HG03066 (cell line): ENCODE data around the gene PIH1D2.
"Not testable (repeated sequence)": the region's sequence is repeated elsewhere in the genome, so short reads cannot be mapped to it uniquely, and the experiment has no call there.

ENCODE experiments used
- ATAC-seq: cut with Tn5 transposase; IDR thresholded peaks from one replicate; pipeline ENCODE4 v1.9.1; 2021; ENCODE audit warnings: low read depth; ENCODE audit not compliant: unreplicated experiment

PIH1D2 gene

DNA sequence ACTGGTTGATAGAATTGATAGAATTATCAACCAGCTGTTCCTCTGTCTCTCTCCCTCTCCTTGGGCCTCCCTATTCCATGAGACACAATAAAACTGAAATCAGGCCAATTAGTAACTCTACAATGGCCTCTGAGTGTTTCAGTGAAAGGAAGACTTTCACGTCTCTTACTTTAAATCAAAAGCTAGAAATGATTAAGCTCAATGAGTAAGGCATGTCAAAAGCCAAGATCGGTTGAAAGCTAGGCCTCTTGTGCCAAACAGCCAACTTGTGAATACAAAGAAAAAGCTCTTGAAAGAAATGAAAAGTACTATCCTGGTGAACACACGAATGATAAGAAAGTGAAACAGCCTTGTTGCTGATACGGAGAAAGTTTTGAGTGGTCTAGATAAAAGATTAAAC lies 16.6 kb downstream of the PIH1D2 start:
- no peak for ATAC-seq

DNA sequence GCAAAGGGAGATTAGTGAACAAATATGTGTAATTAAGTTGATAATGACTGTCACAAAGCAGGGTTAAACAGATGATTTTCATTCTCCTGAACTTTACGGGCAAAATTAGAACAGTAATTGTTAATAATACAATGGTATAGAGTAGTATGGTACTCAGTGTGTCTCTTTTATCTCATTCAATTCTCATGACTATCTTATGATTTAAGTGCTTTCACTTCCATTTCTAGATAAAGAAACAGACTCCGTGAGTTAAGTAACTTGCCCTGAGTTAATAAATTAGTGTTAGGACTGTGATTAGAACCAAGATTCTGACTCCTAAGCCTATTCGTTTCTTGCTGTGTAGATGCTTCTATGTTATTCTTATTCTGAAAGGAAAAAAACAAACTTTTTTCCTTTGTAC lies 22.0 kb downstream of the PIH1D2 start:
- no peak for ATAC-seq

DNA sequence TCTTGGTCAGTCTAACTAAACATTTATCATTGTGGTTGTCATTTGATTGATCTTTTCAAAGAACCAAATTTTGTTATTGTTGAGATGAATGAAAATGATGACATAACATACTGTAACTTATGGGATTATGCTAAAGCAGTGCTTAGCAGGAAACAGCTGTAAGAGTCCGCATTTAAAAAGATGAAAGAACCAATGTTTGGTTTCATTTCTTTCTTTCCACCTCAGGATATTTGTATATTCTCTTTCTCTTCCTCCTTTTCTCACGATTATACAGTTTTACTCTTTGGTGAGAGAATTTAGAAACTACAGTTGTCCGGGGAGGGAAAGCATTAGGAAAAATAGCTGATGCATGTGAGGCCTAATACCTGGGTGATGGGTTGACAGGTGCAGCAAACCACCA lies 23.1 kb downstream of the PIH1D2 start:
- ATAC-seq, result peak; percentile 85

DNA sequence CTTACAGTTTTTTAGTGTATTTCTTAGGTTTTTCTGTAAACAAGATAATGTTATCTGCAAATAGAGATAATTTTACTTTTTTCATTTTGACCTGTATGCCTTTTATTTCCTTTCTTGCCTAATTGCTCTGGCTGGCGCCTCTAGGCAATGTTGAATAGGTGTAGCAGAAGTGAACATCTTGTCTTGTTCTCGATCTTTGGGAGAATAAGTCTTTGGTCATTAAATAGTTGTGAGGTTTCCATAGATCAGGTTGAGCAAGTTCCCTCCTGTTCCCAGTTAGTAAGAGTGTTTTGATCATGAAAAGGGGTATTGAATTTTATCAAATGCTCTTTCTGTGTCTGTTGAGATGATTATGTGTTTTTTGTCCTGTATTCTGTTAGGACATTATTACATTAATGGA lies 24.0 kb downstream of the PIH1D2 start:
- ATAC-seq, result no peak

DNA sequence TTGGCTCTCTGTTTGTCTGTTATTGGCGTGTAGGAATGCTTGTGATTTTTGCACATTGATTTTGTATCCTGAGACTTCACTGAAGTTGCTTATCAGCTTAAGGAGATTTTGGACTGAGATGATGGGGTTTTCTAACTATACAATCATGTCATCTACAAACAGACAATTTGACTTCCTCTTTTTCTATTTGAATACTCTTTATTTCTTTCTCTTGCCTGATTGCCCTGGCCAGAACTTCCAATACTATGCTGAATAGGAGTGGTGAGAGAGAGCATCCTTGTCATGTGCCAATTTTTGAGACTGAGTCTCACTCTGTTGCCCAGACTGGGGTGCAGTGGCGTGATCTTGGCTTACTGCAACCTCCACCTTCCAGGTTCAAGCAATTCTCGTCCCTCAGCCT lies 25.6 kb downstream of the PIH1D2 start:
- ATAC-seq, result not testable (repeated sequence)

DNA sequence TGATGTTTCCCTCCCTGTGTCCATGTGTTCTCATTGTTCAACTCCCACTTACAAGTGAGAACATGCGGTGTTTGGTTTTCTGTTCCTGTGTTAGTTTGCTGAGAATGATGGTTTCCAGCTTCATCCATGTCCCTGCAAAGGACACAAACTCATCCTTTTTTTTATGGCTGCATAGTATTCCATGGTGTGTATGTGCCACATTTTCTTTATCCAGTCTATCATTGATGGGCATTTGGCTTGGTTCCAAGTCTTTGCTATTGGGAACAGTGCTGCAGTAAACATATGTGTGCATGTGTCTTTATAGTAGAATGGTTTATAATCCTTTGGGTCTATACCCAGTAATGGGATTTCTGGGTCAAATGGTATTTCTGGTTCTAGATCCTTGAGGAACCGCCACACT lies 27.2 kb downstream of the PIH1D2 start:
- not testable (repeated sequence) for ATAC-seq

DNA sequence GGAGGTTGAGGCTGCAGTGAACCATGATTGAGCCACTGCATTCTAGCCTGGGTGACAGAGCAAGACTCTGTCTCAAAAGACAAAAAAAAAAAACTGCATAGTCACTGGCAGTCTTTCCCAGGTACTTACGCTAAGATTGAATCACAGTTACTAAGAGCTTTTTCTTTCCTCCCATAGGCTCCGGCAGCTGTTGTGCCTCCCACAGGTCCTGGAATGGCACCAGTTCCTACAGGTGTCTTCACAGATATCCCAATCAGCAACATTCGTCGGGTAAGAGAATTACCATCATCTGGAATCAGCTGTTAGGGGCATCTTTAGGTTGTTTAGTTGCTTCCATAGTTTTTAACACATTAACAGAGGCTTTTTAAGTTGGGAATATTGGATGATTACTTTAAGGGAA lies 28.9 kb downstream of the PIH1D2 start:
- no peak for ATAC-seq

DNA sequence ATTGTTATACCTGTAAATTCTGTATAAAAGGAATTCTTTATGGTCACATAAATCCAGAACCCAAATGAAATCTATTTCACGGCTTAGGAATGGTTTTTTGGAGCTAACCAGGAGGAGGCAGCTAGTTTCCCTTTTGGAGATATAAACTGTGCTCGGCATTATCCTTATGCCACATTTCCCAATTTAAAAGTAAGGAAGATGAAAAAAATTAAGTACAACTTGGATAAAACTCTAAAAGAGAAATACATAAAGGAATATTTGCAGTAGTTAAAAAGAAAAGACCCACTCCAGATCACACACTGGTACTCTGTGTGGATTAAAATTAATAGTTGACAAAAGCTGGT lies 30.9 kb downstream of the PIH1D2 start:
- ATAC-seq, result no peak

DNA sequence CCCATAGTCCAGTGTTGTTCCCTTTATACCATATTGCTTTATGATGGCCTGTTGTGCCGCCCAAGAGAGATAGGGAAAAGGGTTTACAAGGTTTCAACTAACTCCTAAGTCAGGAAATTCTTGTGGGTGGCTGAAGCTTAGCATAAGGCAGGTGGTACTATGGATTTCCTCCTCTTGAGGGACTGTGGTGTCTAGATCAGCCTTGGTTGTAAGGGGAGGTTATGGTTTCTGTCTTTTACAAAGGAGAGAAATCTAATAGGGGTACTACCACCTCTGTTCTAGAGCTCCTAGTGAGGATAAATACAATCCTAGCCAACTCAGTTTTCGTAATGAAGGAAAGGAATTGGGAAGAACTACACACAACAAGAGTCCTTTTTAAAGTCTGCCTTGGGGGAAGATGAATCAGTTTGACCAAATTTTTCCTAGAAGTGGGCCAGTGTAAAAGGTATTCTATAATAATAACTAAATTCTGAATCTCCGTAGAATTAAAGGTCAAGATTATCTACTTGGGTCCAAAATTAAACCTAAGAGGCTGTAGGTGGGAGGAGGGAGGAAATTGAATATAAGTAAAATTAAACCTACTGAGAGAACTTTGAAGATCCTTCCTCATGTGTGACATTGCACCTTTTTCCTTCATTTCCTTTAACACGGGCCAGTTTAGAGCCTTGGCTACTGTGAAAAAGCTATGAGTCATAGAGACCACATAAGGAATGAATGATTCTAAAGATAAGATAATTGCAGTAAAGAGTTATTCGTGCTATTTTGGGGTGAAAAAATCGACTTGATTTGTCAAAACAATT lies 31.5 kb downstream of the PIH1D2 start:
- ATAC-seq, result no peak

DNA sequence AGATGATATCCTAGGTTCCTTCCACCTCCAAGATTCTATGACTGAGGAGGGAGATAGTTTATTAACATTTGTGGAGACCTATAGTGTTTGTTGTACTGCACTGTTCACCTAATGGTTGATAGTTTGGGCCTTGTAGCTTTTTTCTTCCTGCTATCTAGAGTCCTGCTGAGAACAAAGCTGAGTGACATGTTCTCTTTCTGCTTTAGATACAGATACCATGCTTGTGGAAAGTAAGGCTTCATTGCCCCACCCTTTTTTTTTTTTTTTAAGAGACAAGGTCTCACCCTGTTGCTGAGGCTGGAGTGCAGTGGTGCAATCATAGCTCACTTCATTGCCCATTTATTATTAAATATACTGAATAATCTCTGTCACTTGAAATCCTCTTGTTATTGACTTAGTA lies 36.3 kb downstream of the PIH1D2 start:
- ATAC-seq, result no peak

DNA sequence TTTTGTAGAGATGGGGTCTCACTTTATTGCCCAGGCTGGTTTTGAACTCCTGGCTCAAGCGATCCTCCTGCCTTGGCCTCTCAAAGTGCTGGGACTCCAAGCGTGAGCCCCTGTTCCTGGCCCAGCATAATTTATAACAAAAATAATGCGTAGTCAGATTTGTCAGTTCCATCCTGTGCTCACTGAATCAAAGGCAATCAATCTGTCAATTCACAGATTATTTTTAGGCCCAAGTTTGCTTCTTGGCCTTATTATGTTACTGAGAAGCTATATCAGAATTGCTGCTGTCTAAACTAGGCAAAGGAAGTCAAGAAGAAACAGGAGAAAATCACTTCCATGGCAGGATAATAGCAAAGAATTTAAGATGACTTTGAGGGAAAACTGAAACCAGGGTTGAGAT lies 39.9 kb downstream of the PIH1D2 start:
- ATAC-seq, result no peak

DNA sequence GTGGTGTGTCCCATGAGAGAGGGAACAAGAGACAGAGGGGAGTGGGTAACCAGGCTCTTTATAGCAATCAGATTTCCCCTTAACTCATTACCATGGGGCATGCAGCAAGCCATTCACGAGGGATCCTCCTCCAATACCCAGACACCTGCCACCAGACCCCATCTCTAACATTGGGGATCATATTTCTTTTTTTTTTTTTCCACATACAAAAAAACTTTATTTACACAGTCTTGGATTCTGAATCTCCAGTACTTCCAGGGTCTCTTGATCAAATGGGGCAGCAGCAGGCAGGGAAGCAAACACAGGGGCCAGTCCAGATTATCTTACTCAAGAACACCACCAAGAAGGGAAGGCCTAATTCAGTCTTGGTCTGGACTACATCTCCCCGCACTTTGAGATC lies 44.4 kb downstream of the PIH1D2 start:
- no peak for ATAC-seq

DNA sequence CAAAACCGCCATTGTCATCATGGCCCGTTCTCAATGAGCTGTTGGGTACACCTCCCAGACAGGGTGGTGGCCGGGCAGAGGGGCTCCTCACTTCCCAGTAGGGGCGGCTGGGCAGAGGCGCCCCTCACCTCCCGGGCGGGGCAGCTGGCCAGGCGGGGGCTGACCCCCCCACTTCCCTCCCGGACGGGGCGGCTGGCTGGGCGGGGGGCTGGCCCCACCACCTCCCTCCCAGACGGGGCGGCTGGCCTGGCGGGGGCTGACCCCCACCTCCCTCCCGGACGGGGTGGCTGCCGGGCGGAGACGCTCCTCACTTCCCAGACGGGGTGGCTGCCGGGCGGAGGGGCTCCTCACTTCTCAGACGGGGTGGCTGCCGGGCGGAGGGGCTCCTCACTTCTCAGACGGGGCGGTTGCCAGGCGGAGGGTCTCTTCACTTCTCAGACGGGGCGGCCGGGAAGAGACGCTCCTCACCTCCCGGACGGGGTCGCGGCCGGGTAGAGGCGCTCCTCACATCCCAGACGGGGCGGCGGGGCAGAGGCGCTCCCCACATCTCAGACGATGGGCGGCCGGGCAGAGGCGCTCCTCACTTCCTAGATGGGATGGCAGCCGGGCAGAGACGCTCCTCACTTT lies 46.9 kb downstream of the PIH1D2 start:
- ATAC-seq, result not testable (repeated sequence)

DNA sequence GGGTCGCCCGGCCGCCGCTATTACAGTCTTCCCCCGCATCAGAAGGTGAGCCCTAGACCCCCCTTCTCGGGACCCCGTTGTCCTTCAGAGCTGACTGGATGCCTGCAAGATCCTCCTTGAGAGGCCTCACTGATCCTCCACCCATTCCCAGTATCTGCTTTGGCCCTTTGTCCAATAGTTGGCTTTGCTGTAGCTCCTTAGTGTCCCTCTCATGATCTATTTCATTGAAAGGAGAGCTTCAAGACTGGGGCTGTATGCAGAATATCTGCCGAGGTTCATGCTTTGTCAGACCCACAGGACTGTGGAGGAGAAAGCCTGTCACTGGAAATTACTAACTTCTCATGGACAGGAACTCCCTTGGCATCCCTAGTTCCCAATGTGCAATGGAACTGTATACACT lies 48.1 kb downstream of the PIH1D2 start:
- ATAC-seq, result peak; percentile 14

DNA sequence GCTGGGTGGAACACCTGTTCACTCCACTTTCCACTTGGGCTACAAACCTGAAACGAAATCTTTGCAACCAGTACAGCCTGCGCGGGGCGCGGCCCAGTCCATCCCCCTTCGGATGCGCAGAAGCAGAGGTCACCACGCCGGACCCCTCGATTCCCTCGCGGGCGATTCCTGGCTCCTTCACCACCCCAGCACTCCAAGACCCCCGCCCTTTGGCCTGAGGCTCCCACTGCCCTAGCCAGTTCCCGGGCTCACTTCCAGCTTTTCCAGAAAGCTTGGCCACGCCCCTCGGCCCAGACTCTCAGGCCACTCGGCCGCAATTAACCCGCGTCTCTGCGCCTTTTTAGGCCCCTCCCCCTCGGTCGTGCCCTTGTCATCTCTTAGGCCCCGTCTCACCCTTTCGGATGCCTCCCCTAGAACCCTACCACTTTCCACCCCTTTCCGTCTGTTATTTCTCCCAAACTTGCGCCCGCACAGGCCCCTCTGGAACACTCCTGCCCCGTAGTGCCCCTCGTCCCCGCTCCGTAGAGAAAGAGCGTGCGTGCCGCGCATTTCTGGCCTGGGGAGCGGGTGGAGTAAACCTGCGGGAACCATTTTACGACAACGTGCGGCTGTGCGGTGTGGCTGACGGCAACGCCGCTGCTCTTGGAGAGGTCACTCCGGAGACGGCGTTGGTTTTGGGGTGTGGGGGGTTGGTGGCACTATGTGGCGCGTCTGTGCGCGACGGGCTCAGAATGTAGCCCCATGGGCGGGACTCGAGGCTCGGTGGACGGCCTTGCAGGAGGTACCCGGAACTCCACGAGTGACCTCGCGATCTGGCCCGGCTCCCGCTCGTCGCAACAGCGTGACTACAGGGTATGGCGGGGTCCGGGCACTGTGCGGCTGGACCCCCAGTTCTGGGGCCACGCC lies 48.8 kb downstream of the PIH1D2 start, which contains the start of gene DLAT:
DLAT (plus strand) TSS at position 636 of the 906 bp plus-strand sequence; CDS start at position 701, 65 bp downstream.
- peak; percentile 67 for ATAC-seq

DNA sequence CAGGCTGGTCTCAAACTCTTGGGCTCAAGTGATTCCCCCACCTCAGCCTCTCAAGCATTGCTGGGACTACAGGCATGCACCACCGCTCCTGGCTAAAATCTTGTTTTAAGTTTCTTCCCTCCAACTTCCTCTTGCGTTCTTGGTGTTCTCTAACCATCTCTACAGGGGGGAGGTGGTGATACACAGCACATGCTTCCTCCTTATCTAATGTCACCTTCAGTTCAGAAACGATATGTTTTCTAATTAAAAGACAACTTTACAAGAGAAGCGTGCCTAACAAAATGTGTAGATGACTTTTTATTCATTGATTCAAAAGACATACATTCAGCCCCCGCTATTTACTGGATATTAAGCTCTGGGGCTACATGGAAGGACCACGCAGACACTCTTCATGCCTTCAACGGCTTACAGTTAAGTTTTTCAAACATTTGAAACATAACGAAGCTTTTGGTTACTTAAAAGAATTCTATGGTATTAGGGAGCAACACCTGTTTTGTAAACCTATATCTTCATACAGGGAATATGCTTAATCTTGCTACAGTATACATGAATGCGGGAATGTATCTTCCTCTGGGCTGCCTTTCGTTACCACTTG lies 49.5 kb downstream of the PIH1D2 start:
- peak; percentile 41 for ATAC-seq

DNA sequence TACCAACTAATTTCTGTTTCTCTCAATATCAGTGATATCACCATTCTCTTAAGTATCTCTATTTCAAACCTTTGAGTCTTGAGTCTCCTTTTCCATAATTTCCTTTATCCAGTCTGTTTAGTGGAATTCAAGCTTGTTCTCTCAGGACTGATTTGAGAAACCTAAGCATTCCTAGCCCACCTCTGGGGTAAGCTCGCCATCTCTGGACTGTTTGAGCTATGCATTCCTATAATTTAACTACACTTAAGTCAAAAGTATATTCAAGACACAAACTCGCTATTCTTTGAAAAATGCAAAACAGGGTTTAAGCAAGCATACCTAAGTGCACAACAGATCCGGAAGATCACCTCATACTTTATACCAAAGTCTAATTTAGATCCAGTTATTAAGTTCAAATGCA lies 50.7 kb downstream of the PIH1D2 start:
- ATAC-seq, result no peak

DNA sequence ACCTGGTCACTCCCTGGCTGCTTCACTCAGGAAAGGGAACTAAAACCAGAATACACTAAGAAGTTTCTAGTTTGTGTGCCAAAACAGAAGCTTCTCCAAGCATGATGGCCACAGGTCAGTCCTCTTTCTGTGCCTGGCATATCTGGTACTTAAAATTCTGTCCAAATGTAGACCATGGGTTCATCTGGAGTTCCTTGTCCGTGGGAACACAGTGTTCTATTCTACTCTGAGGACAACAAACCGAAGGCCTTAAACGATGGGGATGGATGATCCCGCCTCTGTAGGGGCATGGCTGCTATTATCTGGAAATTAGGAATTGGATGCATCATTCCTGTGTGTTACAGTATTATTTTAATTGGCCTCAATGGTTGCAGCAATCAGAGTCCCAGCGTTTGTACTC lies 54.8 kb downstream of the PIH1D2 start:
- no peak for ATAC-seq
